ENCODE measurements around the gene SLC6A3. TPM values are rescaled to one million over a fixed set of nuclear protein-coding genes. Genes with fewer than 3 reads are reported as not detected.

SLC6A3 gene
- total RNA-seq (2014; rRNA removed; shearing (Covaris generic)), result not detected in 2 replicates

DNA sequence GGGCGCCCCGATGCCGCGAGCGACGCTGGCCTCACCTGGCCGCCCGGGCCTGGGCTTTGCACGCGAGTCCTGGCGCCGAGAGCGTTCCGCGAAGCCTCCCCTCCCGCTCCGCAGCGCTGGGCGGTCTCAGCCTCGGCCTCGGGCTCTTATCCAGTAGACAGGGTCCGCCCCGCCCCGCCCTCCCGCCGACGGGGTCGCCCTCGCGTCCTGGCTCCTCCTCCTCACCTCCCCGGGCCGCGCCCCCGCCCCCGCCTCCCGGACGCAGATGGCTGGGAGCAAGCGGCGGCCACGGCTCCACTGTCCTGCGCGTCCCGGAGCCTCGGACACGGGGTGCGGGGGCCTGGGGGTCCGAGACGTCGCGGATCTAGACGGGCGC is at the start of gene SLC6A3:
SLC6A3 (minus strand) TSS at position 128 of the 376 bp plus-strand sequence. CDS start 2,243 bp downstream, outside the sequence.
- no peak for DNase-seq (ENCODE audit: low spot score)

DNA sequence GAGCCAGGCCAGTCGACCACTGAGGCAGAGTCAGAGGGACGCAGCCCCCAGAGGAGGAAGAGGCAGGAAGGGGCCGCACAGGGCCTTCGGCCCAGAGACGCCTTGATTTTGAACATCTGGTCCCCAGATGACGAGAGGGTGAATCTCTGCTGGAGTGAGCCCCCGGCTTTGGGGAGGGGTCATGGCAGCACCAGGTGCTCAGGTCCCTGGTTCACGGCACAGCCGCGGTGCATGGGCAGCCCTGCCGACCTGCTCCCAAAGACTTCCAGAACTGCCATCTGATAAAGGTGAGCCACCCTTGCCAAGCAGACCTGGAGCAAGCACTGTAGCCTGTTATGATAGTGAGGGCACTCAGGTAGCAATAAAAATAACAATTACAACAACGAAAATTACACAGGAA is 48.7 kb upstream of the SLC6A3 start:
- DNase-seq (ENCODE audit: low spot score), result no peak

DNA sequence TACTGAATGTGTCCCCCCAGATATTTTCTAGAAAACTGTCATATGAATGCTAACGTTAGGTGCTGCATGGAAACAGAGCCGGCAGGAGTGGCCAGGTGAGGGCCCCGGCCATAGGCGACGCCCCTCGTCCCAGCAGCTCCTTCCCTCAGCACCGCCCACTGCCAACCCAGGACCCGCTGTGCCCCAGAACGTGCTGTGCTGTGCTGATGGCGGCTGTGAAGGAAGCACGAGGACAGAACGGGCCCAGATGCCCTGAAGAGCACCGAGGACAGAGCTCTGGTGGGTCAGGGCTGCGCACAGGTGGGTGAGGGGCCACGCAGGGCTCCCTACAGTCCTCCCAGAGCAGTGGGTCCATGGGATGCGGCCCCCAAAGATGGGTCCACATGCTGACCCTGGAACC is 48.2 kb upstream of the SLC6A3 start:
- DNase-seq (ENCODE audit: low spot score), result no peak

DNA sequence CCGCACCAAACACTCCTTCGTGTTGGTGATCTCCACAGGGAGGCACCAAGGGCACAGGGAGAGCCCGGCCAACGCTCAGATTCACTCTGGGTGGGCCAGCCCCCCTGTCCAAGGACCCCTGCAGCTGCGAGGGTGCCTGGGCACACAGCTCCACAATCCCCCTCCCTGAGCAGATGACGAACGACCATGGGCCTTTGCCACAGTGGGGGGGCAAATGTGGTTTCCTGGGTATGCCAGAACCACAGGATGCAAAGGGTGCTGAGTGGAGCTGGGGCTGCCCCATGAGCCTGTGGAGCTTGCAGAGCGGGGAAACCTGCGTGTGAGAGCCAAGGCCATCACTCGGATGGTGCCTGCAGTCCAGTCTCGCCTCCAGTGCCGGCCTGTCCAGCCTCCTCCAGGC is 47.5 kb upstream of the SLC6A3 start:
- no peak for DNase-seq (ENCODE audit: low spot score)

DNA sequence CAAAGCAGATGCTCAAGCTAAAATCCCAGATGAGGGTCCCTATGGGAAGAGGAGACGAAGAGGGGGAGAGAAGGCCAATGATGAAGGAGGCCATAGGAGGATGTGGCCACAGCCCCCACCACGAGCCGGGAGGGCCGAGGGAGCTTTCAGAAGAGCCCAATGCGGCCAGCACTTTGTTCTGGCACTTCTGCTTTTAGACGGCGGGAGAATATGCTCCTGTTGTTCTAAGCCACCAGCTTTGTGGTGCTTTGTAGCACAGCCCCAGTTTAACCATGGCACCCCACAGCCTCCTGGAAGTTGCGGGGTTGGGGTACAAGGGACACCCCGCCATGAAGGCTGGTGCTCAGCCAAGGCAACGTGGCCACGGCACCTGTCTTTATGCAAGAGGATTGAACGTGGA is 45.1 kb upstream of the SLC6A3 start:
- no peak for DNase-seq (ENCODE audit: low spot score)

DNA sequence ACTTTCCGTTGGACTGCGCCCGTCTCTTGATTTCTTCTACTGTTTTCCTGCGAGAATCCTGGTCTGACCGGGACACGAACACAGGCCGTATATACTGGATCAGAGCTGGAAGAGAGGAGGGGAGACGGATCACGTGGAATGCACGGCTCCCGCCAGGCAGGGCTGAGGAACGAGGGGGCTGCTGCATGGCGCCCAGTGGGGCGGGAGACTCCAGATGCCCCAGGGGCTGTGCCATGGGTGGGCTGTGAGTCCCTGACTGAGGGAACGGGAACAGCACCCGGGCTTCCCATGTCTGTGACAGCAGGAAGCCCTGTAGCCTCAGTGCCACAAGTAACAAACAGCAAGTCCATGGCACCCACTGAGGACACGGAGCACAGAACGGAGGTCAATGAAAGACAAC is 44.5 kb upstream of the SLC6A3 start:
- DNase-seq (ENCODE audit: low spot score), result no peak

DNA sequence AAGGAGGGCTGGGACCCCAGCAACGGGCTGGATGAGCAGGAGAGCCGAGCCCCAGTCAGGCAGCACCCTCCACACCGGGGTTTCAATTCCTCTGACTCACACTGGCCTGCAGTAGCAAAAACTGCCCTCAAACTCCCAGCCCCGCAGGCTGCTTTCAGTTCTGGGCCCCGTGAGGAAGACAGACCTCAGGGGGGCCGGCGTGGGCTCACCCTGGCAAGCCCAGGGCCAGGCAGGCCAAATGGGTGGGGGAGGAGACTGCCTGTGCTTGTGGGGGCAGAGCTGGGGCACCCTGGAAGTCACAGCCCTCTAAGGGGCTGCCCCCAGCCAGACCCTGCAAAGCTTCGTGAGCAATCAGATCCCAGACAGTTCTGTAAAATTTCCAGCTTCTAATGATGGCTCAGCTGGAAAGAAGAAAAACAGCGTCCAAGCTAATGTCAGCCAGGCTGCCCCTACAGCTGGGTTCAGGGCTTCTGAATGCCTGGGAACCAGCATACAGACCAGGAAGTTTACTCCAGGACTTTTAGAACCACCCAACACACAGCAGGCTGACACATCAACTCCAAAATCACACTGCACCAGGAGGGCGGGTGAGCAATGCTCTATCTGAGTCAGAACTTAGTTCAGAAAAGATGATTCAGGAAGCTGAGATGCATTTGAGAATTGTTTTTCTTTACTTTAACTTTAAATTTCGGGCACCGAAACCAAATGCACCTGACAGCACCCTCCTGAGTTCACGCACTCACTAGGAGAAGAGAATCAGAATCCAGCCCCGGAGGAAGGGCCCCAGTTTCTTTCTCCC is 43.8 kb upstream of the SLC6A3 start:
- DNase-seq (ENCODE audit: low spot score), result no peak

DNA sequence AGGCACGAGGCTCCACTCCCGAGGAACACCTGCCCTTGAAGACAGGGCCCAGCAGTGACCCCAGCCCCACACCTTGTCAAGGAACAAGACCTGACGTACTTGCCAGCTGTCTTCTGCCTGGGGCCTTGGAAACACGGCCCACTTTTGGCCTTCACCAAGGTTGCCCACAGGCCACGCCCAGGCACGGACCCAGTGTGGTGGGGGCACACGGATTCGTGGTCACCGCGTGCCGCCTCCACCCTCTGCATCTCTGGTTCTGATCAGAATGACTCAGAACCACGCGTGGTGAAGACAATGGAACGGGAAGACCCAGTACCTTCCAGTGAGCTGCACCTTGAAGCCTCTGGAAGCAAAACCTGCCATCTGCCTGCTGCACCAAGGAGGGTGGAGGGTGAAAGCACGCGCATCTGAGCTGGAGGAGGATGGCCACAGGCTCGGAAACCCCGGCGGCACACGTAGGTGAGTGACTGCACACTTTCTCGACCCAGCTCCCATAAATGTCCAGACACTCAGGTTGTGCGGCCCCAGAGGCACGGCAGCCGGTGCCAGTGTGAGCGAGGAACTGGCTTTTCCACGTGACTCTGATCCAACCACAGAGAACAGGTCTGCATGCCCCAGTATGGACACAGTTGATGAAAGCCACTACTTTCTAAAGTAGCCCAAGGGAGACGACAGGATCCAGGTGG is 42.0 kb upstream of the SLC6A3 start:
- no peak for DNase-seq (ENCODE audit: low spot score)

DNA sequence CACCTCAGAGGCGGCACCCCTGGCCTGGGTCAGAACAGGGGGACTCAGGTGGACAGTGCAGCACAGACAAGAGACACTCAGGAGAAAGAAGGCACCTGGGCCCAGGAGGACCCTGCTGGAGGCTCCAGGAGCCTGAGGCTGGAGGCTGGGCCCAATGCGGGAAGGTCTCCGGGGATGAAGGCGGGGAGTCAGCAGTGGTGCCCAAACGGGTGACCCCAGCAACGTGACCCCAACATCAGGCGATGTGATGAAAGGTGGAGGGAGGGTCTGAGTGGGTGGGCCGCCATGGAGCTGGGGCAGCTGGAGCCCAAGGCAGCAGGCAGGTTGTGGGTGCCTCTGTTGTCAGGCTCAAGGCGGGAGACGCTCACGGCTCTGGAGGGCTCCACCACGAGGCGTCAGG is 41.0 kb upstream of the SLC6A3 start:
- DNase-seq (ENCODE audit: low spot score), result no peak

DNA sequence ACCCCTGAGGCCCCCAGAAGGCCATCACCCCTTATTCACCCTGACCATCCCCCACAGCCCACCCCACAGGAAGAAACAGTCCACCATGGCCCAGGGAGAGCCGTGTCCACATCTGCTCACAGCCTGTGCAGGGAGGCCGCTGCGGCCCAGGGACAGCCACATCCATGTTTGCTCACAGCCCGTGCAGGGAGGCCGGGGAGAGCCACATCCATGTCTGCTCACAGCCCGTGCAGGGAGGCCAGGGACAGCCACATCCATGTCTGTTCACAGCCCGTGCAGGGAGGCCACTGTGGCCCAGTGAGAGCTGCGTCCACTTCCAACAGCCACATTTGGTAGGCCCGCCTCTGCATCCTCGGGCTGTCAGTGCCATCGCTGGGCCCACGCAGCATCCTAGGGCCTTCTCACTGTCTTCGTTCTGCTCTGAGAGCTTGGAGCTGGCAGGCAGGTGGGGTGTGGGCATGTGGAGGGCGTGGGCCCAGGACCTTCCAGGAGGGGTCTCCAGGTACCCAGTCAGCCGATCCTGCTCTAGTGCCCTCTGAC is 40.4 kb upstream of the SLC6A3 start:
- DNase-seq (ENCODE audit: low spot score), result no peak

DNA sequence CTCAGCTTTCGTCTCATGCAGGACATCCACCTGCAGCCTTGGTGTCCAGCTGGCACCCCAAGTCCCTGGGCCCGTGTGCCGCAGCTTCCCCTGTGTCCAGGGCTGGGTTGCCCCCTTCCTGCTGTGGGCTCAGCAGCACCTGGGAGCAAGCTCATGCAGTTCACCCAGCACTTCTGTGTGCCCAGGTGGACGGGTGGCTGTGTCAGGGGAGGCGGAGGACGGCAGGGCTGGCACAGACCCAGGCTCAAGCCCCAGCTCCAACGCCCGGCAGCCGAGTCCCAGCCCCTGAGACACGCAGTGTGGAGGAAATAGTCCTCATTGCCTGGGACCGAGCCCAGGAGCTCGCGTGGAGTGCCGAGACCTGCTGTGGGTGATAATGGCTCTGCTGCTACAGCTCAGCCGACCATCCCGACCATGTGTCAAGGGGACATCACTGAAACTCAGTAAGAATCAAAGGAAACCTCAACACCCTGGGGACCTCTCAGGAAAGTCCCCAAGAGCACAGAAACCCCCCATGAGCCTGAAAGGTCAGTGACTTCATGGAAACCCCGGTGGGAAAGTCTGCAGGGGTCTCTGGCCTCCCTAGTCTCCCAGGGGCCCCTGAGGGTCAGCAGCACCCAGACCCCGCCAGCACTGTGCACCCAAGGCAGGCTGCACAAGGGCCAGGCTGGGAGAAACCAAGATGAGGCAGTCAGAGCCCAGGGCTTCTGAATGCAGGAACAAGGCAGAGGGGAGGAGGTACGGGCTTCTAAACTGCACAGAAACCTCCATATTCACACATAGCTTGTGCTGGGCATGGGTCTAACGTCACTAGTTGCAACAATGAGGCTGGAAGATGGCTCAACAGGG is 39.7 kb upstream of the SLC6A3 start:
- DNase-seq (ENCODE audit: low spot score), result no peak

DNA sequence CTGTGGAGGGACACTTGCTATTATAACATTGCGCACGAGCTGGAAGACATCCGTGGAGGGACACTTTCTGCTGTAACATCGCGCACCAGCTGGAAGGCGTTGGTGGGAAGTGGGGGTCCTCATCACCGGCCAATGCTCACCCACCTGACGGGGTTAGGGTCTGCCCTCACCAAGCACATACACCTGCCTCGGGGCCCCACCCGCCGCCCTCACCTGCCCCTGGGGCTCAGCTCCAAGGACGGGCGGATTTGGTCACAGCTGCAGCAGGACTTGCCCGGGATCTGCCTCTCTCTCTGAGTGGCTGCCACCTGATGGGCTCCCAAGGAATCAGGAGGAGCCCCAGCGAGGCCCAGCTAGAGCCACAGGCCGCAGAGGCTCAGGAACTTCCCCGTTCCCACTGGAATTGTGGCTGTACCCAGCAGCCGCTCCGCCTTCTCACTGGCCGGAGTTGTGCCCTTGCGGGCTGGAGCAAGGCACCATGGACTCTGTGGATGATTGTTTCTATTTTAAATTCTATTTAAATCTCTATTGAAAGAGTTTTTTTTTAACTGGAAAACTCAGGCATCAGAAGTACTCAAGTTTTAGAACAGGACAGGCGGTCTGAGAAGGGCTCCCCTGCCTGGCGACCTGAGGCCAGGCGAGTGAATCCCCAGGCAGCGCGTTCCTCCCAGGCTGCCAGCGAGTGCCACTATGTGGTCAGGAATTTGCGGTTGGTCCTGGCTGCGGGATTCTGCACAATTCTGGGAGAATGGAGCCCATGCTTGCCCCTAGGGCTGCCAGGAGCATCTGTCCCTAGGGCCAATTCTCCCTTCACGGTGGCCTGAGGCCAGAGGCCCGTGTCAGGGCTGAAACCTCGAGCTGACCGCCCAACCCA is 38.9 kb upstream of the SLC6A3 start:
- no peak for DNase-seq (ENCODE audit: low spot score)

DNA sequence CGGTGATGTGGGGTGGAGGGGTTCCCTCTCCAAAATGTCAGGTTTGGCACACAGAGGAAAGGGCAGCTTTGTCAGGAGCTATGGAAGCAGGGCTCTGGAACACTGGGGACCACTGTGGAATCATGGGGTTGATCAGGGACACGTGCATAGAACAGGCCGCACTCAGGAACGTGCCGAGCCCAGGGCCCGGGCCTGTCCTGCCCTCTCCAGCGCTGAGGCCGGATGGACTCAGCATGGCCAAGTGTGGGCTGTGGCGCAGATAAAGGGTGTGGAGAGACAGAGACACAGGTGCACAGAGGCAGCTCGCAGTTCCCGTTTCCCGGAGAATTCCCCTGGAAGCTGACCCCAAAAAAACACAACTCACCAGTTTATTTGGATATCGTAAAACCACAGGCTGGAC is 37.8 kb upstream of the SLC6A3 start:
- no peak for DNase-seq (ENCODE audit: low spot score)

DNA sequence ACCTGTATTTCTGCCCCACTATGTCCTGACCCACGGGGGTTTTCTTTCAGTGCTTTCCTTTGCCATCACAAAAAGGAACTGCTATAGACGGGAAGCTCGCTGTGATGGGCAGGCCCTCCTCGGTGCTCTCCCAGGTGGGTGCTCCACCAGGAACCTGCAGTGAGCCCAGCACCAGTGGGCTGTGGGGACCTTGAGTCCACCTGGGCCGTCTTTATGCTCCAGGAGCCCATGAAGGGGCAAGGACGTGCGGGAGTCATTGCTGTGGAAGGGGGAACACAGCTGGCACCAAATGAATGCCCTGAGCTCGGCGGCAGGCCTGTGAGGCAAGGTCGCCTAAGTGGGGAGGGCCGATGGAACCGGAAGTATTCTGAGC is 36.7 kb upstream of the SLC6A3 start:
- DNase-seq (ENCODE audit: low spot score), result no peak

DNA sequence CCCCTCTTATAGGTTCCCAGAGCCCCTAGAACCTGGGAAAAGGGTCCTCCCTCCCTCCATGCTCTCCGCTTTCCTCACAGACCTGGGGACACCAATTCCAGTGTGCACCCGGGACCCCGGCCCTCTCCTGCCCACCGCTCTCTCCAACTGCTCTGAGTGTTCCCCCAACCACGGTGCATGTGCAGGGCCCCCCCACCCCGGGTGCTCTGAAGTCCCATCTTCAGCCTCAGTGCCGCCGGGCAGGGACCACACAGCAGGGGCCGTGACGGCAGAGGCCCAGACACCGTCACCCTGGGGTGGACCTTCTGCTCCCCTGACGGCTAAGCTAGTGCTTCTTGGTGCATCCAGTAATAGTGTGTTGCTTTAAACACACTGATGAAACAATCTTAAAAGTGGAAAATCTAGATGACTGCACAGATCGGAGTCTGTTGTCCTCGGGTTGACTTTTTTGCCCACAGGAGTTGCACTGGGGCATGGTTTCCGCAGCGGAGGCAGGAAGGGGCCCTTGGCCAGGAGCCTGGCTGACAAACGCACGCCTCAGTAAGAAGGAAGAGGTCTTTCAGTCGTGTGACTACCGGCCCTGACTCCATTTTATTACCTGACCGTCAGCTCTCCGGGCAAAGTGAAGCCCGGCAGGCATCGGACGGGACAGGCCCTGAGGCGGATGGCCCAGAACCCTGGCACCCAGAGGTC is 36.2 kb upstream of the SLC6A3 start:
- DNase-seq (ENCODE audit: low spot score), result no peak

DNA sequence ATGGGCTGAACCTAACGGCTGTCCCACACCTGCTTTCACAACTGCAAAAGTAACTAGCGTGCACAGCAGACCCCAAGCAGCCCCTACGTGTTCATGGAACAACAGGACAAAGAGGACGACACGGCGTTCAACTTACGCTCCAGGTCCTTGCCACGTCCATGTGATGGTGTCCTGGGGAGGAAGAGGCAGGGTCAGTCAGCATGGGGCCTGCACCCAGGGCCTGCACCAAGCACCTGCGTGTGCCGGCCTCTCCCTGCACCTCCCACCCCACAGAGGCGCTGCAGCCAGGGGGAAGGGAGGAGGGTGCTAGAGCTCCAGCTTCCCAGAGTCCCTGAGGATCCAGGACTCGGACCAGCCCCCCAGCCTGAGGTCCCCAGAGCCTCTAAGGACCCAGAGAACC is 35.6 kb upstream of the SLC6A3 start:
- DNase-seq (ENCODE audit: low spot score), result no peak

DNA sequence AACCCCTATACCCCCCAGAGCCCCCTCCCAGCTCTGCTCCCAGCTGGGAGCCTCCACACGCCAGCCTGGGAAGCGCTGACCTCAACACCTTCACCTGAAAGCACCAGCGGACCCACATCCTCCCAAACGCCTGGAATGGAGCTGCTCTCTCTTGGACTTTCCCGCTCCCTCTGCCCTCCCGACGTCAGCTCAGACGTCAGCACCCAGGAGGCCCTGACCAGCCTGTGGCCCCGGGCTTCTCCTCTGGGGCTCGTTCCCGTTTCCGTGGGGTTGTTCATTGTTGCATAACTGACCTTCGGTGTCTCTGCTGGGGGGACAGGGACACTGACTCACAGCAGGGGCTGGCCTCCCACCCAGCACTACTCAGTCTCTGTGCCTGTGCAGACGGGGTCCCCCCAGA is 35.0 kb upstream of the SLC6A3 start:
- DNase-seq (ENCODE audit: low spot score), result no peak

DNA sequence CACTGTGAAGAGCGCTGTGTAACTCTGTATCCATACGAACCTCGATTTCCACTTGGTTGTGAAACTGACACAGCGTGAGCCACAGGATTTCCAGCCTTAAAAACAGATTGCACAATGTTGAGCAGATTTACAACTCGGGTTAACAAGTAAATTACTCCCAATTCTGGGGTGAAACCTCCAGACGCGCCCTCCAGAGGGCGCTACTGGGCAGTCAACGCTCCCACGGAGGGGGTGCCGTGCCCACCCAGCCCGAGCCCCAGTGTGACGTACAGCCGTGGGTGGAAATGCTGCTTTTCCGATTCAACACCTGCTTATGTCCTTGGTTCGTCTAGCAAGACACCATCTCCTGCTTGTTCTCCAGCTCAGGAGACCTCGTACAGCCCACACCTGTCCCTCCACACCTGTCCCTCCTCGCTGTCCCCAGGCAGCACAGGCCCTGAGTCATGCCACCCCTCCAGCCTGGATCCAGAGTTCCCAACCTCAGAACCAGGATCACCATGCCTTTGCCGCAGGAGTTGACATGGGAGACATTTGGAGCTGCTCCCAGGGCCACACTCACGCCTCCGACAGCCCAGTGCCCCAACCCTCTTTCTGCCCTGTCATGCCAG is 34.4 kb upstream of the SLC6A3 start:
- no peak for DNase-seq (ENCODE audit: low spot score)

DNA sequence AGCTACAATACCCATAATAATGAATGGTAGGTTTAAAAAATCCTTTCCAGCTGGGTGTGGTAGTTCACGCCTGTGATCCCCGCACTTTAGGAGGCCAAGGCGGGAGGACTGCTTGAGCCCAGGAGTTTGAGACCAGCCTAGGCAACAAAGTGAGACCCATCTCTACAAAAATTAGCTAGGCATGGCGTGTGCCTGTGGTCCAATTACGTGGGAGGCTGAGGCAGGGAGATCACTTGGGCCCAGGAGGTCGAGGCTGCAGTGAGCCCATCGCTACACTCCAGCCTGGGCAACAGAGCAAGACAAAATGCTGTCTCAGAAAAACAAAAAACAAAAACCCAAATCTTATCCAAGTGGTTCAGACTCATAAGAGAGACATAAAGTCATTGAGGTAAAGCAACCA is 33.8 kb upstream of the SLC6A3 start:
- DNase-seq (ENCODE audit: low spot score), result no peak
